Fibroblast of lung (primary cell): ENCODE data around the gene SEMA4D. TPM values are rescaled to one million over a fixed set of nuclear protein-coding genes. Genes with fewer than 3 reads are reported as not detected.

Experiments used
- DNase-seq, 2 donors: peaks; one replicate each; pipeline versions ENCODE4 v3.0.0 to v3.0.0-alpha.2; 2010; ENCODE audit warnings: low read depth in 2 of 2
- H2AFZ ChIP-seq: 2 replicates; pipeline ENCODE4 v1.5.1; 2012; ENCODE audit warnings: low read length, control low read depth, inconsistent platforms
- H3K27ac ChIP-seq: 2 replicates; pipeline ENCODE4 v1.5.1; 2011; ENCODE audit warnings: low read length, control low read depth; ENCODE audit not compliant: insufficient read depth
- H3K27me3 ChIP-seq: 2 replicates; pipeline ENCODE4 v1.5.1; 2011; ENCODE audit warnings: mild to moderate bottlenecking, low read length; ENCODE audit not compliant: control insufficient read depth, insufficient read depth
- H3K36me3 ChIP-seq: 2 replicates; pipeline ENCODE4 v1.5.1; 2011; ENCODE audit warnings: low read length; ENCODE audit not compliant: control insufficient read depth, insufficient read depth
- H3K4me1 ChIP-seq: 2 replicates; pipeline ENCODE4 v1.5.1; 2011; ENCODE audit warnings: low read length; ENCODE audit not compliant: control insufficient read depth, insufficient read depth; ENCODE audit errors: extremely low read depth
- H3K4me2 ChIP-seq: 2 replicates; pipeline ENCODE4 v1.5.1; 2011; ENCODE audit warnings: low read length, control low read depth; ENCODE audit not compliant: insufficient read depth; ENCODE audit errors: extremely low read depth
- H3K4me3 ChIP-seq, 4 experiments: fragments of 200-600 bp in 1 of 4; sonication (generic) in 1 of 4; replicated peaks in 1 of 4; 2 replicates each; pipeline ENCODE4 v1.5.1; 2011 to 2016; ENCODE audit warnings: low read length in 4 of 4, low read depth in 3 of 4, mild to moderate bottlenecking in 3 of 4, control low read depth in 2 of 4, inconsistent platforms in 1 of 4, mixed read lengths in 1 of 4; ENCODE audit not compliant: insufficient read depth in 1 of 4; ENCODE audit errors: control extremely low read depth in 1 of 4
- H3K79me2 ChIP-seq: 2 replicates; pipeline ENCODE4 v1.5.1; 2012; ENCODE audit warnings: mild to moderate bottlenecking, low read length, inconsistent platforms; ENCODE audit not compliant: control insufficient read depth, insufficient read depth
- H3K9ac ChIP-seq: 2 replicates; pipeline ENCODE4 v1.5.1; 2011; ENCODE audit warnings: mild to moderate bottlenecking, low read length, control low read depth; ENCODE audit not compliant: insufficient read depth
- H3K9me3 ChIP-seq: 2 replicates; pipeline ENCODE4 v1.5.1; 2012; ENCODE audit warnings: low read depth, low read length; ENCODE audit not compliant: control insufficient read depth, insufficient read depth
- H4K20me1 ChIP-seq: 2 replicates; pipeline ENCODE4 v1.5.1; 2011; ENCODE audit warnings: low read length; ENCODE audit not compliant: control insufficient read depth, insufficient read depth; ENCODE audit errors: extremely low read depth
- CTCF ChIP-seq, 2 donors: IDR thresholded peaks in 1 of 2; conservative IDR thresholded peaks in 1 of 2; 1 replicate in 1 of 2; 2 replicates in 1 of 2; pipeline ENCODE4 v1.5.1; 2011 to 2012; ENCODE audit warnings: low read length in 2 of 2, control low read depth in 1 of 2, inconsistent platforms in 1 of 2, low read depth in 1 of 2, mild to moderate bottlenecking in 1 of 2
- EZH2 ChIP-seq: IDR thresholded peaks from 2 replicates; pipeline ENCODE4 v1.5.1; 2012; ENCODE audit warnings: low read length, control low read depth, mild to moderate bottlenecking; ENCODE audit errors: missing control alignments
- polyA plus RNA-seq, 2 donors: library from polyadenylated mRNA; depleted of rRNA in 1 of 2; stranded (reverse) in 1 of 2; unstranded in 1 of 2; fragments of >200 nt; gene quantifications; 2 replicates each; pipeline ENCODE4 v1.2.1, GENCODE V29; 2011 to 2012; ENCODE audit warnings: missing spikeins in 1 of 2
- total RNA-seq: library from RNA; depleted of rRNA; stranded (reverse); fragments of >200 nt; gene quantifications from 2 replicates; pipeline ENCODE4 v1.2.1, GENCODE V29; 2014

SEMA4D gene
- total and polyA plus RNA-seq, 2 donors (not counting 1 experiment from before 2014, with no cell fraction given) = 0.67 to 2.6 TPM

GRCh38 chr9:89360465-89360864 lies 137.4 kb downstream of the SEMA4D start:
- H4K20me1 ChIP-seq = no peaks in the 10 kb centered on the region
- H3K4me2 ChIP-seq = no peak overlapping the region
- no peaks in the 10 kb centered on the region for H3K79me2 ChIP-seq
- no peak overlapping the region for H3K9ac ChIP-seq
- no peak overlapping the region for H2AFZ ChIP-seq
- H3K4me3 ChIP-seq = no peak overlapping the region
- no peaks in the 10 kb centered on the region for H3K4me1 ChIP-seq
- no peaks in the 10 kb centered on the region for H3K27me3 ChIP-seq
- H3K27ac ChIP-seq = no peak overlapping the region
- peak in 1 of 2 donors; percentile 3 for DNase-seq
- TF ChIP-seq CTCF (conservative IDR thresholded peaks at IDR 0.05 in 1 of 2, IDR thresholded peaks at IDR 0.05 in 1 of 2; ENCODE audit: low read depth in 1 of 2, low read length in 2 of 2) (no peak), EZH2 (no peak)
- H3K9me3 ChIP-seq = no peaks in the 10 kb centered on the region
- peaks cover 6% of the 10 kb centered on the region for H3K36me3 ChIP-seq

- H3K4me3 ChIP-seq = no peak overlapping the region
- no peak overlapping the region for H2AFZ ChIP-seq
- peak in 1 of 2 donors; percentile 4 for DNase-seq
- peaks cover 6% of the 10 kb centered on the region for H3K36me3 ChIP-seq
- TF ChIP-seq EZH2 (no peak), CTCF (conservative IDR thresholded peaks at IDR 0.05 in 1 of 2, IDR thresholded peaks at IDR 0.05 in 1 of 2; ENCODE audit: low read depth in 1 of 2, low read length in 2 of 2) (no peak)
- no peaks in the 10 kb centered on the region for H3K9me3 ChIP-seq
- no peaks in the 10 kb centered on the region for H3K27me3 ChIP-seq
- no peak overlapping the region for H3K4me2 ChIP-seq
- H3K79me2 ChIP-seq = no peaks in the 10 kb centered on the region
- no peaks in the 10 kb centered on the region for H4K20me1 ChIP-seq
- no peaks in the 10 kb centered on the region for H3K4me1 ChIP-seq
- H3K27ac ChIP-seq = no peak overlapping the region
- H3K9ac ChIP-seq = no peak overlapping the region
Measured at GRCh38 chr9:89359751-89360261, 138.1 kb downstream of the SEMA4D start.

GRCh38 chr9:89358985-89359384 lies 138.9 kb downstream of the SEMA4D start:
- no peaks in the 10 kb centered on the region for H3K4me1 ChIP-seq
- H3K27me3 ChIP-seq = no peaks in the 10 kb centered on the region
- no peaks in the 10 kb centered on the region for H4K20me1 ChIP-seq
- no peak overlapping the region for H3K4me3 ChIP-seq
- peak in 1 of 2 donors; percentile 6 for DNase-seq
- TF ChIP-seq CTCF (conservative IDR thresholded peaks at IDR 0.05 in 1 of 2, IDR thresholded peaks at IDR 0.05 in 1 of 2; ENCODE audit: low read depth in 1 of 2, low read length in 2 of 2) (no peak), EZH2 (no peak)
- no peaks in the 10 kb centered on the region for H3K9me3 ChIP-seq
- H3K79me2 ChIP-seq = no peaks in the 10 kb centered on the region
- no peak overlapping the region for H3K27ac ChIP-seq
- no peak overlapping the region for H3K4me2 ChIP-seq
- H3K36me3 ChIP-seq = peaks cover 10% of the 10 kb centered on the region
- no peak overlapping the region for H2AFZ ChIP-seq
- H3K9ac ChIP-seq = no peak overlapping the region
